ENCODE data around the gene SEMA3G. TPM values are rescaled to one million over a fixed set of nuclear protein-coding genes. Genes with fewer than 3 reads are reported as not detected.

The SEMA3G gene
- total RNA-seq, 3 donors from 2014 or later (not counting 1 experiment from before 2014, with no cell fraction given) = 0.07 to 0.55 TPM; not detected in 1

DNA sequence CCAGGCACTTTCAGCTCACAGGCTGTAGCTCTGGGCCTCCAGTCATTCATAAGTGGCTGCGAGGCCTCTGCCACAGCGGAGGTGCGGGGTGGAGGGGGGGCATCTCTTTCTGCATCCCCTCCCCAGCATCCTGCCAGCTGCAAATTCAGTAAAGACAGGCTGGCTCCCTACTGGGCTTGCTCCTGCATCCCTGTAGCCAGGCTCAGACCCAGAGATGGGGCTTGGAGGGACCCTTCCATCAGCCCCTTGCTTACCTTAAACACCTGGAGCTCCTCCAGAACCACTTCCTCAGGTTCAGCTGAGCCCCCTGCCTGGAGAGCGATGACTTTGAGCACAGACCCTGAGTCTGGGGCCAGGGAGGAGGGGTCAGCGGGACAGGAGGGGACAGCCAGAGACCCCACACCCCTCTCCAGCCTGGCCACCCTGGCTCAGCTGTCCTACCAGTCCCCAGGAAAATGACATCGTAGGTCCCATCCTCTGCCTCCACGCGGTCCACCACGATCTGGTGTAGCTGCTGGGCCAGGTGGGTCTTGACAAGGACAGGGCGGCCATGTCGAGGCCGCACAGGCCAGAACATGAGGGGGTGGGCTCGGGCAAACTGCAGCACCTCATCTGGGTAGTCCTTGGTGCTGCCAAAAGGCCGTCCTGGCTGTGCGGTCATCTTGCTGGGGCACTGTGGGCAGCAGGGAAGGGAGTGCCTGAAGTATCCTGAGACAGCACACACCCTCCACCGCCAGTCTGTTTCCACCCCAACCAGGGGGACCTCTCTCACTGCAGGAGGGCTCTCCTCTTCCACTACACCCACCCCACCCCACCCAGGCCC is 5.3 kb downstream of the SEMA3G start:
- no peaks in the 10 kb centered on the region for H3K36me3 ChIP-seq (ENCODE audit: control insufficient read depth, insufficient read depth, low read length)
- no peak for DNase-seq
- TF ChIP-seq, protein P1, sequence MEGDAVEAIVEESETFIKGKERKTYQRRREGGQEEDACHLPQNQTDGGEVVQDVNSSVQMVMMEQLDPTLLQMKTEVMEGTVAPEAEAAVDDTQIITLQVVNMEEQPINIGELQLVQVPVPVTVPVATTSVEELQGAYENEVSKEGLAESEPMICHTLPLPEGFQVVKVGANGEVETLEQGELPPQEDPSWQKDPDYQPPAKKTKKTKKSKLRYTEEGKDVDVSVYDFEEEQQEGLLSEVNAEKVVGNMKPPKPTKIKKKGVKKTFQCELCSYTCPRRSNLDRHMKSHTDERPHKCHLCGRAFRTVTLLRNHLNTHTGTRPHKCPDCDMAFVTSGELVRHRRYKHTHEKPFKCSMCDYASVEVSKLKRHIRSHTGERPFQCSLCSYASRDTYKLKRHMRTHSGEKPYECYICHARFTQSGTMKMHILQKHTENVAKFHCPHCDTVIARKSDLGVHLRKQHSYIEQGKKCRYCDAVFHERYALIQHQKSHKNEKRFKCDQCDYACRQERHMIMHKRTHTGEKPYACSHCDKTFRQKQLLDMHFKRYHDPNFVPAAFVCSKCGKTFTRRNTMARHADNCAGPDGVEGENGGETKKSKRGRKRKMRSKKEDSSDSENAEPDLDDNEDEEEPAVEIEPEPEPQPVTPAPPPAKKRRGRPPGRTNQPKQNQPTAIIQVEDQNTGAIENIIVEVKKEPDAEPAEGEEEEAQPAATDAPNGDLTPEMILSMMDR (IDR thresholded peaks at IDR 0.05) = no peak
- Mint-ChIP-seq H3K27ac (no peak overlapping the region), H3K36me3 (no peaks in the 10 kb centered on the region), H3K4me3 (no peak overlapping the region), H3K27me3 (ENCODE audit: low read depth in 2 of 2) (no peaks in the 10 kb centered on the region), H3K4me1 (no peaks in the 10 kb centered on the region), H3K9me3 (no peaks in the 10 kb centered on the region)
- no peaks in the 10 kb centered on the region for H3K27me3 ChIP-seq (ENCODE audit: control insufficient read depth, insufficient read depth, low read length)
- no peak overlapping the region for H3K27ac ChIP-seq (ENCODE audit: low read length)
- H3K9me3 ChIP-seq (ENCODE audit: control insufficient read depth, insufficient read depth, low read length) = no peaks in the 10 kb centered on the region
- 87% methylated on average over 16 of the region's 16 CpGs for WGBS (ENCODE audit: insufficient coverage)
- ATAC-seq = no peak
- H3K4me3 ChIP-seq (ENCODE audit: low read length) = no peak overlapping the region
- H3K4me1 ChIP-seq (ENCODE audit: control insufficient read depth, insufficient read depth, low read length) = peaks cover under 1% of the 10 kb centered on the region
- intact Hi-C loops (cut with micrococcal nuclease) = no loop called here

DNA sequence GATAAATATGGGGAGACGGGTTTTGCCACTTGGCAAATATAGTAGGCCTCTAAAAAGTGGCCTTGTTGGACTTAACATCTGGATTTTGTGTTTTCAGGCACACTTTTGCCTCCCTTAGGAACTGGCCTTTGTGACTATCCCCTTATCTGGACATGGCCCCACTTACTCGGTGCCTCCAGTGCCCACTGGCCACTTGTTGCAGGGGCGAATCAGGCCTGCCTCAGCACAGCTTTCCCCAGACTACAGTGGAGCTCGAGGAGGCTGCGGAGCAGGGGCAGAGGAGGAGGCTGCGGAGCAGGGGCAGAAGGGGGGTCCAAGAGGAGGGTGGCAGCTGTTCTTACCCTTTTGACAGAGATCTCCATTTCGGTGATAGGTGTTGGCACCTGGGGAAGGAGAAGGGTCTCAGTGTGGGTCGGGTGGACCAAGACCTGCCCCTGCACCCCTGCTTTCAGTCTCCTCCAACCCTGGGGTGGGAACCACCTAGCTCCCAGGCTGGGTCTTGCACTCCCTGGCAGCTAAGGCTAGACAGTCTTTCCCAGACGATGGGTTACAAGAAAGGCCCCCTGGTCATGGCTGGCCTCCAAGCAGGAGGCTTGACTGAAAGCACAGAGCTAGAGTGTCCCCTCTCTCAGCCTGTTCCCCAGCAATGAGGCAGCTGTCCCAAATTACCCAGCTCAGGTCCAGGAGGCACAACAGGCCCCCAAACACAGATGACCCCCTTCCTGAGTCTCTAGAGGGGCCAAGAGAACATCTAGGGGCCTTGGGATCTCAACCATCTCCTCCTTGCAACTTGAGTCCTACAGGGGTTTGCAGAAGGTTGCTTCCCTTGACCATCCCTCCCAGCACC is 6.1 kb downstream of the SEMA3G start:
- 91% methylated on average over 9 of the region's 9 CpGs for WGBS (ENCODE audit: insufficient coverage)
- DNase-seq = no peak

DNA sequence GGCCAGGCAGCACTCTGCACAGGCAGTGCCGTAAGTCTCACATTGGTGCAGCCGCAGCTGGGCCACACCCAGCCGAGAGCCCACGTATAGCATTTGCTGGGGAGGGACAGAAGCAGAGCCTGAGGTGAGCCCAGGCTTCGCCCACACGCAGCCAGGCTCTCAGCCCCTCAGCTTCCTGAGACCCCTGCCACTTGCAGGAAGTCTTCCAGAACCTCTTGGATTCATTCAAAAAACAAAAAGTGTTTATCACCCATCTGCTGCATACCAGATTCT is 6.9 kb downstream of the SEMA3G start:
- no peaks in the 10 kb centered on the region for H3K36me3 ChIP-seq (ENCODE audit: control insufficient read depth, insufficient read depth, low read length)
- DNase-seq = no peak
- no peaks in the 10 kb centered on the region for H3K27me3 ChIP-seq (ENCODE audit: control insufficient read depth, insufficient read depth, low read length)
- Mint-ChIP-seq H3K4me1 (no peaks in the 10 kb centered on the region), H3K36me3 (no peaks in the 10 kb centered on the region), H3K27me3 (ENCODE audit: low read depth in 2 of 2) (no peaks in the 10 kb centered on the region), H3K4me3 (no peak overlapping the region), H3K27ac (no peak overlapping the region), H3K9me3 (no peaks in the 10 kb centered on the region)
- H3K9me3 ChIP-seq (ENCODE audit: control insufficient read depth, insufficient read depth, low read length) = no peaks in the 10 kb centered on the region
- no peak overlapping the region for H3K4me3 ChIP-seq (ENCODE audit: low read length)
- no peaks in the 10 kb centered on the region for H3K4me1 ChIP-seq (ENCODE audit: control insufficient read depth, insufficient read depth, low read length)
- TF ChIP-seq, protein P1 (IDR thresholded peaks at IDR 0.05) = no peak
- no peak overlapping the region for H3K27ac ChIP-seq (ENCODE audit: low read length)
- ATAC-seq = no peak
- intact Hi-C loops (cut with micrococcal nuclease) = no loop called here
- WGBS (ENCODE audit: insufficient coverage) = 89% methylated on average over 6 of the region's 6 CpGs

More for the DNA sequence above, 6.1 kb downstream of the SEMA3G start:
- Mint-ChIP-seq H3K9me3 (no peaks in the 10 kb centered on the region), H3K27ac (no peak overlapping the region), H3K4me1 (no peaks in the 10 kb centered on the region), H3K27me3 (ENCODE audit: low read depth in 2 of 2) (no peaks in the 10 kb centered on the region), H3K36me3 (no peaks in the 10 kb centered on the region), H3K4me3 (no peak overlapping the region)
- Histone ChIP-seq H3K27me3 (ENCODE audit: control insufficient read depth, insufficient read depth, low read length) (no peaks in the 10 kb centered on the region), H3K4me1 (ENCODE audit: control insufficient read depth, insufficient read depth, low read length) (no peaks in the 10 kb centered on the region), H3K27ac (ENCODE audit: low read length) (no peak overlapping the region), H3K36me3 (ENCODE audit: control insufficient read depth, insufficient read depth, low read length) (no peaks in the 10 kb centered on the region), H3K9me3 (ENCODE audit: control insufficient read depth, insufficient read depth, low read length) (no peaks in the 10 kb centered on the region), H3K4me3 (ENCODE audit: low read length) (no peak overlapping the region)
- intact Hi-C loops (cut with micrococcal nuclease) = no loop called here
- TF ChIP-seq, protein P1 (IDR thresholded peaks at IDR 0.05) = no peak
- ATAC-seq = no peak
